GM19452 (cell line): Measurements from ENCODE around the gene G6PC3.
A peak's percentile ranks its signal among the peaks of the same experiment; 100 is the strongest.
"Not testable (repeated sequence)": the region's sequence is repeated elsewhere in the genome, so short reads cannot be mapped to it uniquely, and the experiment has no call there.

Experiments used
- ATAC-seq: cut with Tn5 transposase; IDR thresholded peaks from one replicate; pipeline ENCODE4 v1.9.1; 2021; ENCODE audit not compliant: unreplicated experiment

The G6PC3 gene

DNA sequence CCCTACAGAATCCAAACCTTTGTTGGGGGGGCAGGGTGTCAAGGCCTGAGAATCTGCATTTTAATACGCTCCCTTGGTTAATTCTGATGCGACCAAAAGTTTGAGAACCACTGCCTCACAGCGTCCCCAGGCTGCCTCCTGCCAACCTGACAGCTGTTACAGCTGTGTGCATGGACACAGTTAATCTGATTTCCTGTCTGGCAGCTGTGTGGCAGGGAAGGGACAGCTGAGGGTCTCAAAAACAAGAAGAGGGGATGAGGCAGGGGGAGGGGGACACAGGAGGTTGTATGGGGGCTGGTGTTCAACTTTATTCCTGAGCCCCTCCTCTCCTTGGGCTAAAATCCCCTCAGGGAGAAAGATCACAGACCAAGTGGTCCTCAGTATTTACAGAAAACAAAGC lies 35.4 kb downstream of the G6PC3 start:
- no peak for ATAC-seq

DNA sequence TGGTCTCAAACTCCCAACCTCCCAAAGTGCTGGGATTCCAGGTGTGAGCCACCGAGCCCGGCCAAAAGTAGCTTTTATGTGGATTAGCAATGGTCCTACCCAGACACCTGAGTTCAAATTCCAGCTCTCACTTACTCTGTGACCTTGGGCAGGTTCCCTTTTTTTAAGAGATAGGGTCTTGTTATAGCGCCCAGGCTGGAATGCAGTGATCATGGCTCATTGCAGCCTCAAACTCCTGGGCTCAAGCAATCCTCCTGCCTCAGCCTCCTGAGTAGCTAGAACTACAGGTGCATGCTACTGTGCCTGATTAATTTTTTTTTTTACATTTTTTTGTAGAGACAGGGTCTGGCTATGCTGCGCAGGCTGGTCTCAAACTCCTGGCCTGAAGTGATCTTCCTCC lies 36.3 kb downstream of the G6PC3 start:
- ATAC-seq = no peak

DNA sequence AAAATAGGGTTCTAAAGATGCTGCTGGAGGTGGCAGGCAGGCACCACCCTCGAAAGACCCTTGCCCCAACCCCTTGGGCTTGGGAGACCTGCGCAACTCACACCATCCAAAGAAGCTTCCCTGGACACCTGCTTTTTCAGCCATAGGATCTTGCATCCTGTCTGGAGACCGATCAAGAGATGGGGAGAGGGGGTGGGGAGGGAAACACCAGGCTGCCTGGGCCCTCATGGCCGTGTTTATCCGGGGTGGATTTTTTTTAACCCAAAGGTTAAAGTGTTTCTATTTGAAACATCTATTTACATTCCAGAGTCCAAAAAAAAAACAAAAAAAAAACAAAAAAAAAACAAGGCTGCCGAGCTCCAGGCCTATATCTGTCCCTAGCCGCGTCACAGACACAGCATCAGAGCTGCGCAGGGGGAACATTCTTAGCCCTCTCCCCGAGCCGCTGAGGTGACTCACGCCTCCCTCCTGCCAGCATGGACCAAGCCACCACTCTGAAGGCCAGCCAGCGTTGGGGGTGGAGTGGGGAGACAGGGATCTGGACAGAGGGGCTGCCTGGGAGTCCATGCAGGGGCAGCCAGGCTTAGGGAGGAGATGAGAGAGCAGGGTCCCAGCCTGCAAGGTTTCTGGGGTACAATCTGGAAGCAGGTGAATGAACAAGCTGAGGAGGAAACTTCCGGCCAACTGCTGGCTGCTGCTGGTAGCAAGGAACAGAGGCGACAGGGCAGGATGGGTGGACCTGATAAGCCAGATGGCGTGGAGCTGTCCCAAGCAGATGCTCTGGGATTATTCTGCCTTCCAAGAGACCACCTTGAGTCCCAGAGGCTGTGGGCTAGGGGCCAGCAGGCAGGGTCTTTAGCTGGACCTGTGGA lies 38.1 kb downstream of the G6PC3 start:
- ATAC-seq = no peak

DNA sequence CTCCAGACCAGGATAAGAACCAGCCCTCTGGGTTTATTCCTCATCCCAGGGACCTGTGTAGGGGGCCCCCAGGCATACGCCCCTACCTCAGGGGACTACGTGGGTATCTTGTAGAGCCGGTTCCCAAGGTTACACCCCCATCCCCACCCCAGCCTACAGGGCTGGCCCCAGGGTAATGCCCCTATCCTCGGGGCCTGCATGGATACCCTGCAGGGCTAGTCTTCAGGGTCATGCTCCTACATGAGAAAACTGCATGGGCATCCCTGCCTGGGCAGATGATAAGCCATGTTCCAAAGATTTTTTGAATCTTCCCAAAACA lies 38.7 kb downstream of the G6PC3 start:
- ATAC-seq = no peak

DNA sequence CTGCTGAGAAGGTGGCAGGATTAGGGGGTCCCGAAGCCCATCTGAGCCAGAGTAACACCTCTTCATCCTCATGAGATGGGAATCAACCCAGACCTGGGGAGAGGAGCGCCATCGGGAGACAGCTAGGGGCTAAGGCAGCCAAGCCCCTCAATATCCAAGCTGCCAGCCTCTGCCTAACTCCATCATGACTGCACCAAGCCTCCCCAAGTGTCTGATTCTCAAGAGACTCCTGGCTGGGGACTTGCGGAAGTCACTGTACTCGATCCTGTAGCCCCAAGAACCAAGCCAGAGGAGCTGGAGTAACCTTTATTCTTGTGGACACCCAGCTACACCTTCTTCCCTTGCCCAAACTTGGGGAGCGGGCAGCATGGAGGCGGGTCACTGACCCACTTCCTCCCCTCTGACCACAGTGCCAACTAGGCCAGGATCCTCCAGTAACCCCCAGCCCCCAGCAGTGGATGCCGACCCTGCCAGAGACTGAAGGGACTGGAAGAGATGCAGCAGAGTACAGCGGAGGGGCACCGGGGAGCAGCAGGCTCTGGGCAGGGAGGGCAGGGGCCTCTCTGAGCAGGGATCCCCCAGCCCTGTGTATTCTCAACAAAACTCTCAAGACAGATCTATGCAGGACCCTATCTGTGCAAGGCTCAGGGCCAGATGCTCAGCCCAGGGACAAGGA lies 39.6 kb downstream of the G6PC3 start:
- ATAC-seq = no peak

DNA sequence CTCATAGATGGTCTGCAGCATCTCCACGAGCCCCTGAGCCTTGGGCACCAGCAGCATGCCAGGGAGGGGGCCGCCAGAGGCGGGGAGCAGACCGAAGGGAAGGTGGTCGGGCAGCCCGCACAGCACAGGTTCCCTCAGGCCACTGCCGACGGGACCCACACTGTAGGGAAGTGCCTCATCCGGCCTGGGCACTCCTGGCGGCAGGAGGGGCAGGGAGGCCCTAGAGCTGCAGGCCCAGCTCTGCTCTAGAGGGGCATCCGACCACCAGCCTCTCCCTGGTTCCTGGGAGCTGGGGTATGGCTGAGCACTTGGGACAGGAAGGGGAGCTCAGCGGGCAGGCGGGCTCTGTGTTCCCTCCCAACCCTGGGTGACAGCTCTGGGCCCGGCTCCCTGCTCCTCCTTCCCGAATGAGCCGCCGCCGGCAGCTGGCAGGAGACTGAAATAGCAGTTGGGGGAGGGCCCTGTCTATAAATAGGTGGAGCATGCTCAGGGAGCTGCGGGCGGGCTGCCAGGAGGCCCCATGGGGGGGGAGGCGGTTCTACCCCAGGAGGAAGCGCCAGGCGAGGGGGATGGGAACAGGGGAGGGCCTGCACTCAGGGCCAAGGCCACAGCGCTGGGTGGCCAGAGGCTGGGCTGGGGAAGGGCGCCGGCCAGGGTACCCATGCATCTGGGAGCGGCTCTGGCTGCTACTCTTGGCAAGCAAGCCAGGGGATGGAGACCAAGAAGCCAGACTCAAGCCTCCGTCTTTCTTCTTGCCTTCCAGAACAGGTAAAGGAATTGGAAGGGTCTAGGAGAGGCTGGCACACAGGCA lies 40.5 kb downstream of the G6PC3 start:
- ATAC-seq = peak; percentile 47

DNA sequence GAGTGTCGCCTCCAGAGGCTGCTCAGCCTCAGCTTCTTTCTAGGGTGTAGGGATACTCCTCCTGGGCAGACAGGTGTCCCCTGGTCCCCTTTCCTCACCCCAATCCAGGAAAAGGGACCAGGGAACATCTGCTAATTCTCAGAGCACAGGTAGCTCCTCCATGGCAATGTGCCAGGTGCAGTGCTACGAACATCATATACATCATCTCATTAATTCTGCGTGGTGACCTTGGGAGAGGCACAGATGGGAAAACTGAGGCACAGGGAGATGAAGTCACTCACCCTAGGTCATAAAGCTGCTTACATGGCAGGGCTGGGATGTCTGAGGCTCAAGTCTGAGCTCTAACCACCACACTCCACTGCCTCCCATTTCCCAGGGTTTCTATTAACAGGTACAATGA lies 41.2 kb downstream of the G6PC3 start:
- no peak for ATAC-seq

DNA sequence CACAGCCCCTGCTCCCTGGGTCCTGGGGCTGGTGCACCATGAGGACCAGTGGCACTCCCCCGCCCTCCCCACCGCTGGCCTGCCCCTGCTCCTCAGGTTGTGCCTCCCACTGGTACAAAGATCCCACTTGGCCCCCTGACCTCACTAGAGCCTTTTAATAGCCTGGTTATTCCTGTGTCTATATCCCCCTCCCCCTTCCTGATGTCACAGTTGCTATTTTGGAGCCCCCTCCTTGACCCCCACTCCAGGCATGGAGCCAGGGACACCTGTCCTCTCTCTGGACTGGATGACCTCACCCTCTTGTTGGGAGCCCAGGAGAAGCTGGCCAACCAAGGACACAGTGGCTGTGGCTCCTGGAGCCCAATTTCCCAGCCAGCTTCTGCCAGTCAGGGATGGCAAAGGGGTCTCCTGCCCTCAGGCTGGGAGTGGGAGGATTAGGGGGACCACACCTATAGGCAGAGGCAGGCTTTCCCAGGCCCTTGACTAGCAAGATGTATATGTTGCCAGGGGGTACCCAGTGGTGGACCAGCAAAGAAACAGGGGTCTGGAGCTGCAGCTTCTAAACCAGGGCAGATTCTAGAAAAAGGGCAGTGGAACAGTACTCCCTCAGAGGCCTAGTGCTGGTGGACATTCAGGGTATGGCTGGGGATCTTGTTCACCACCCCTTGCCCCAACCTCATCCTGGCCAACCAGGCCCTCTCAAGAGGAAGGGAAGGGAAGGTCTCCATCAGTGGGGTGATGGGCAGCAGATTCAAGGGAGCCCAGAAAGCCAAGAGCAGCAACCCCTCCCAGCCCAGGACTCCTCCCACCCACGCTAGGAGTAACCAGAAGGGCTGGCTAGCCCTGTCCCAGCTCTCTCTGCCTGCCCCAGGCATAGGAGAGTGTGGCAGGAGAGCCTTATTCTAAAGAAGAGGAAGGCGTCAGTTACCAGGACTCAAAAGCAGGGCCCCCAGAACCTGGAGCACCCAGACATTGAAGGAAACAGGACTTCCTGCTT lies 42.0 kb downstream of the G6PC3 start:
- no peak for ATAC-seq

DNA sequence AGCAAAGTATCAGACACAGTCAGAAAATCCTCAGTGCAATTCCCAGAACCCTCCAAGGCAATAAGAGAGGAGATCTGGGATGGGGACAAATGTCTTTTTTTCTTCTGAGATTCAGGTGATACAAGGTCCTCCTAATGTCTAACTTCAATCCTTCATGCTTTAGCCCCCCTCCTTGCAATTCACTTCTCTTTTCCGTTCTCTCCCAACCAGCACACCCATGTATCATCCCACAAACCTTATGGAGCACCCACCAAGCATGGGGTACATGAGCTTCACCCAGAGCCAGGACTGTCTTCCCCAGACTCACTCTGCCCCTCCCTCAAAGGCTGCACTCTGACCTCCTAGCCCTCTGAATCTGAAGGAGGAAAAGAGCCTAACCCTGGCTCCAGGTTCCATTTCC lies 42.8 kb downstream of the G6PC3 start:
- no peak for ATAC-seq

DNA sequence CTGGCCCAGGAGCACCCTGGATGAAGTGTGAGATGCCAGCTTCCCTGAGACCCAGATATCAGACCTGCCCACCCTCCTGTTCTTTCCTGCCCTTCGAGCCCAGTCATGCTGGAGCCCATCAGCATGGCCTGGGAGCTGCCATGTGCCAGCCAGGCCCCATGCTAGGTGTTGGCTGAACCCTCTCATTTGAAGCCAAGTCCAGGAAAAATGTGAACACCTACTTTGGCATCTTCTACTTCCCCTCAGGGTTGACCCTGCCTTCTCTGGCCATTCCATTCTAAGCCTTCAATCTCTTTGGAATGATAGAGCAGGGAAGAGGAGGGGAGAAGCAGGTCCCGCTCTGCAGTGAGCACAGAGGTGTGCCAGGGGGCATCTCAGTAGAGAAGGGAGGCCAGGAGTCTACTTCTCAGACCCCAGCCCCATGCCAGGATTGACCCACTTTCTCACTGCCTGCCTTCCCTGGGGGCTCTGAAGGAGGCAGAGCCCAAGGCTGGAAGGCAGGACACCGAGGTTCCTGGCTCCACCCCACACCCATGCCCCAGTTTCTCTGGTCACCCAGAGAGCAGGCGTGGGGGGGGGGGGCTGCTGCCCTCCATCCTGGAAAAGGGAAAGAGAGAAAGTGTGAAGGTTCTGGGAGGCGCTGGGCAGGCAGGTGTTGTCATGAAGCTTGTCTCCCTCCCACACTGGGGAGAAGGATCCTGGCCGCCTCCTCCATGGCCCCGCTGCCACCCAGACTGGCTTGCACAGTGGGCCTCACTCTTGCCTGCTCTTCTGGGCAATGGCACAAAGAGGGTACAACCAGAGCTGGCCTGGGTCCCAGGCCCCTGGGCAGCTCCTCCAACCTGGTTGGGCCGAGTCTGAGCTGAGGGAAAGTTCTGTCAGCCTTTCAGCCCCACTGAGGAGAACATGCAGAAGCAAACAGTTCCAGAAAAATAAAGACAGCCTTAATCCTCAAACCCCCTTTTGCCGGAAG lies 43.6 kb downstream of the G6PC3 start:
- ATAC-seq = no peak

DNA sequence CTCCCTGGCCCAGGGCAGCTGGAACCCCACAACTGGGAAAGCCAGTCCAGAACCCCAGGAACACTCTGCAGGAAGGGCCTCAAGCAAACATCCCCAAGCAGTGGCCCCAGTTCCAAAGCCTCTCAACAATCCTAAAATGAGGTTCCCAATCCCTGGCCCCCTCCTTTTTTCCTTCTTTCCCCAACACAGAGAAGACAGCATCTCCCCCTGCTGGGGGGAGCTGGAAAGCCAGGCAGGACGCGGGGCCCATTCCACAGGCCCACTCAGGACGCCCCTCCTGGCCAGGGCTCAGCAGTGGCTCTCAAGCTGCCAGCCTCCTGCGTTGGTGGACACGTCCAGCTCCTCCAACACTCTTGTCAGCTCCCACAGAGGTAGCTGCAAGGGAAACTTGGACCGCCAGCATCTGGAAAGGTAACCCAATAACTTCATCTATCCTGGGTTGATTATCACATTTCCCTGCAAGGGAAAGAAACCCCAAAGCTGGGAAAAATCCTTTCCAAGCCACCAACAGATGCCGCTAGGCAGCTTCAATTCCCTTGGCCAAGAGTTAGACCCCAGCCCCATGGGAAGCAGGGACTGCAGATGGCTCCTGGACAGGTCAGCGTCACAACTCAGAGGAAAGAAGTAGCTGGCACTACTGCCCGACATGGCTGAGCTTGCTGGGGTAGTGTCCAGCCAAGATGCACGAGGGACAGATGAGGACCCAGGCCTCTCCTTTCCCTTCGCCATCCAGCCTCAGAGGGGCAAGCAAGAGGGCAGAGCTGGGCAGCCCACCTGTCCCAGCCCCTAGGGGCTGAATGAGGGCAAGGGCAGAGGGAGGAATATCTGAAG lies 45.3 kb downstream of the G6PC3 start:
- ATAC-seq = no peak

DNA sequence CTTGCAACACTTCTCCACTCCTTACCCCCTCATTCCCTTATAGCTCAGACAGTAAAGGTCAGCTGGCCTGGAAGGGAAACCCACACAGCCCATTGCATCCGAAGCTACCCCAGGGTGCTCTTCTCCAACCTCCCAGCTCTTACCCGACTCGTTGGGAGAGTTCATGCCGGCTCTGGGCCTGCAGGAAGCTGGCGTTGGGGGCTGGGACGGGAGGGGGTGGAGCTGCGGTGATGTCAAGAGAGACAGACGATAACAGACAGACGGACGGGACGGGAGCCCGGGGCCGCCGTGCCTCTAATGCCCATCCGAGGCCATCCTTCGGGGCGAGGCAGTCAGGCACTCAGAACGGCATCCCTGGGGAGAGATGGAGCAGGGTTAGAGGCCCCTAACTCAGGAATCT lies 46.8 kb downstream of the G6PC3 start:
- ATAC-seq = no peak

DNA sequence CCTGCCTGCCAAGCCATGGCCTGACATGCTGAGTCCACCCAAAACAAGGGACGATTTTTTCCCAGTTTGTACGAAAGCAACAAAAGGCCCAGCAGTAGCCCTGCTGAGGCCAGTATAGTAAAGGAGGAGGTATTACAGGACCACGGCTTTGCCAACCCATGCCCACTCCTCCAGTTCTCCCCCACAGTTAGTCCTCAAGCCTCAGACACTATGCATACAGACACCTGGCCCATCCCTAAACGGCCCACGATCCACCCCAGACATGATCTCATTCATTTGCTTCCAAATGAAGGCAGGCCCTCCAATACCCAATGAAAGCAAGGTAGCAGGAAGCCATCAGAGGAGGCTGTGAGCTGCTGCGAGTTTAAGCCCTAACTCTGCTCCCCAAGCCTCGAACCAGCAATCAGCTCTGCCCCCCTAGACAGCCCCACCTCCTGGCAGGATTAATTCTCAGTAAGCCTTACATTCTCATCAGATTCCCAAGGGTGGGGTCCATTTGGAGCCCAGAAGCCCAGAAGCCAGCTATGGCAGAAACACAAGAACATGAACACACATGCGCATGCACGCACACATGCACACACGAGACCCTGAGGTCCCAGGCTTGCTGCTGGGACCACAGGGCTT lies 48.0 kb downstream of the G6PC3 start:
- no peak for ATAC-seq

DNA sequence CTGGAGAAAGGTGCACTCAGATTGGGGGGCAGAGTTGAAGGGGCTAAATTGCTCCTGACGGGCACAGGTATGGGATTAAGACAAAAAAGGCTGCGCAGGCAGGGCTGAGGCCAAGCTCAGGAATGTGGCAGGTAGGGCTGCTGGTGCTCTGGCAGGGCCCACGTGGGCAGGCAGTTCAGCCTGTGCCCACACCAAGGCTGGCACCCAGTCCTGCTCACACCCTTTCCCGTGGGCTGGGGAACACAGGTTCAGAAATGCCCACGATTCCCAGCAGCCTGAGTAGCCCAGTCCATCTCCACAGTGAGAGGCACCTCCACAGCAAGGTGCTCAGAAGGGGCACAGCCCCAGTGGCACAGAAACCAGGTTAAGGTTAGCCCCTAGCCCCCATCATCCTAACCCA lies 48.5 kb downstream of the G6PC3 start:
- no peak for ATAC-seq

DNA sequence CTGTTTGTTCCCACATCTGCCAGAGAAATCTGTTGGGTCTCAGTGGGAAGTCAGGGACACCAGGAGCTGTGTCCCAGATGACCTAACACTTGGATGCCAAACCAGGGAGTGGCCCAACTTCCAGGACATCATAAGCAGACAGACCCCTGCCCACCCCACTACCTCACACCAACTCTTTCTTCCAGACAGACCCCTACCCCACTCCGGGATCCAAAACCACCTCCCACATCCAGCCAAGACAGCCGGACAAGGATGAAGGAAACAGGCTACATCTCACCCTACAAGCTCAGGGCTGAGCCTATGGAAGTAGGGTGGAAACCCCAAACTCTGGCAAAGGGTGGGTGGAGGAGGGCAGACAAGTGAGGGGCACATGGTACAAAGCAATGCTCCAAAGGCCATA lies 49.3 kb downstream of the G6PC3 start:
- no peak for ATAC-seq

DNA sequence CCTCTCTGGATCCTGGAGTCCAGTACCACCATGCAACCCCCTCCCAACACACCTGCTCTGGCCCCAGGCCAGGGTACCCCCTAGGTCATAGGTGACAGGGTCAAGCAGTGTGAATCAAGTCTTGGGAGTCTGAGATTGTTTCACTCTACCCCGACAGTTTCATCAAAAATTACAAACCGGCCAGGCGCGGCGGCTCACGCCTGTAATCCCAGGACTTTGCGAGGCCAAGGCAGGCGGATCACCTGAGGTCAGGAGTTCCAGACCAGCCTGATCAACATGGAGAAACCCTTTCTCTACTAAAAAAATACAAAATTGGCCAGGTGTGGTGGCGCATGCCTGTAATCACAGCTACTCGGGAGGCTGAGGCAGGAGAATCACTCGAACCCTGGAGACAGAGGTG lies 49.7 kb downstream of the G6PC3 start:
- ATAC-seq = not testable (repeated sequence)

DNA sequence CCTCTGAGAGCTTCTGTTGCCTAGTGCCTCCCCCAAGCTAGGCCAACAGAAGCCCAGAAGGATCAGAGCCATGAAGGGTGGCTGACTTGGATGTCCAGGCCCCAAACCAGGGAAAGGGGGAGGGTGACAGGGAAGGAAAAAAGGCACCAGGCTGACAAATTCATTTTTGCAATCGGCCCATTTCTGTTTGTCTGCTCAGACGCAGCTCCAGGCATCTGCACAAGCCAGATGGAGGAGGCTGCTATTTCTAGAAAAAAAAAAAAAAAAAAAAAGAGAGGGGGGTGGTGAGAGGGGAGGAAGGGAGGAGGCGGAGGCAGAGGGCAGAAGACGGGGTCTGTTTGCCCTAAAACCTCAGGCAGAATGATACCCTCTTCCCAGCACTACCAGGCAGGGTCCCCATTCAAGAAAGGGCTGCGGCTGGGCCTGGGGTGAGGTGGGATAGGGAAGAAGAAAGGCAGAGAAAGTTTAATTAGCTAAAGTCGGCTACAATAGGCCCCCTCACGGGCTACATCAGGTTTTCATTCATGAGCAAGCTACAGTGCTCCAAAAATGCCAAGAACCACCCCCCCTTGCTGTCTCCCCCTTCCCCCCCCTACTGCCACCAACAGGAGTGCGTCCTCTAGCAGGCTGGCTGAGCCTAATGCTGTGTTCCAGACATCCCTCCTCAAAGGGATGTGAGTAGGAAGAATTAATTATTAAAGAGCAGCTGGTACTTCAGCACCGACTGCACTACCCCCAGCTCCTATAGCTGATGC lies 50.5 kb downstream of the G6PC3 start:
- no peak for ATAC-seq
